Muscle of leg (tissue), 11 donors: ENCODE measurements around the gene TRAPPC6A. TPM values are rescaled to one million over a fixed set of nuclear protein-coding genes. Genes with fewer than 3 reads are reported as not detected.

Source experiments
- DNase-seq: peaks from one replicate; pipeline ENCODE4 v3.0.0; 2013
- H3K27ac ChIP-seq: one replicate; pipeline ENCODE4 v1.5.1; 2013; ENCODE audit warnings: mild to moderate bottlenecking, low read length, control low read depth
- H3K27me3 ChIP-seq: one replicate; pipeline ENCODE4 v1.6.1; 2013; ENCODE audit warnings: low read length; ENCODE audit not compliant: control insufficient read depth, insufficient read depth
- H3K36me3 ChIP-seq: one replicate; pipeline ENCODE4 v1.6.1; 2013; ENCODE audit warnings: low read length; ENCODE audit not compliant: control insufficient read depth, insufficient read depth
- H3K4me1 ChIP-seq: one replicate; pipeline ENCODE4 v1.6.1; 2013; ENCODE audit warnings: low read length; ENCODE audit not compliant: control insufficient read depth, insufficient read depth
- H3K4me3 ChIP-seq: one replicate; pipeline ENCODE4 v1.5.1; 2013; ENCODE audit warnings: low read length, control low read depth
- H3K9me3 ChIP-seq: replicated peaks from 2 replicates; pipeline ENCODE4 v1.6.1; 2013; ENCODE audit warnings: low read depth, low read length; ENCODE audit not compliant: control insufficient read depth
- WGBS: methylation state at CpG from one replicate; pipeline ENCODE4 v1.1.5; 2013; ENCODE audit warnings: missing lambda C conversion rate; ENCODE audit not compliant: insufficient coverage; 5-methylcytosine and 5-hydroxymethylcytosine counted together
- polyA plus RNA-seq, 8 donors: library from polyadenylated mRNA; unstranded; fragments of 120-200 nt; gene quantifications; one replicate each; pipeline versions ENCODE4 v1.2.1 to v1.2.3, GENCODE V29; 2013; ENCODE audit warnings: inconsistent platforms in 1 of 8, low replicate concordance in 1 of 8; ENCODE audit not compliant: insufficient read length in 8 of 8, insufficient read depth in 1 of 8
- total RNA-seq: library from RNA; stranded (reverse); fragments of 120-200 nt; gene quantifications from one replicate; pipeline ENCODE4 v1.2.4, GENCODE V29; 2013

Gene TRAPPC6A
- total and polyA plus RNA-seq, 9 donors = 18.4 to 31.6 (median 25.1) TPM

- Histone ChIP-seq H3K27me3 (no peaks in the 10 kb centered on the region), H3K9me3 (no peaks in the 10 kb centered on the region), H3K27ac (no peak overlapping the region), H3K36me3 (peaks cover 7% of the 10 kb centered on the region), H3K4me3 (no peak overlapping the region), H3K4me1 (peaks cover 32% of the 10 kb centered on the region)
- DNase-seq = no peak
- WGBS = 91% methylated on average over 5 of the region's 8 CpGs
Observed at GRCh38 chr19:45133661-45134060, 44.4 kb downstream of the TRAPPC6A start.

GRCh38 chr19:45130888-45131615, 47.0 kb downstream of the TRAPPC6A start:
- no peak for DNase-seq
- H3K27me3 ChIP-seq = no peaks in the 10 kb centered on the region
- no peak overlapping the region for H3K27ac ChIP-seq
- peaks cover 7% of the 10 kb centered on the region for H3K4me1 ChIP-seq
- H3K9me3 ChIP-seq = no peaks in the 10 kb centered on the region
- WGBS = 52% methylated on average over 11 of the region's 13 CpGs
- no peak overlapping the region for H3K4me3 ChIP-seq
- H3K36me3 ChIP-seq = peaks cover 7% of the 10 kb centered on the region

GRCh38 chr19:45130236-45130635, 47.8 kb downstream of the TRAPPC6A start:
- Histone ChIP-seq H3K36me3 (peaks cover 6% of the 10 kb centered on the region), H3K27me3 (no peaks in the 10 kb centered on the region), H3K4me1 (peaks cover 4% of the 10 kb centered on the region), H3K27ac (no peak overlapping the region), H3K9me3 (no peaks in the 10 kb centered on the region), H3K4me3 (no peak overlapping the region)
- no peak for DNase-seq
- WGBS = 83% methylated on average over 13 of the region's 13 CpGs

- H3K27ac ChIP-seq = no peak overlapping the region
- WGBS = 90% methylated on average over 5 of the region's 5 CpGs
- no peak for DNase-seq
- peaks cover 6% of the 10 kb centered on the region for H3K4me1 ChIP-seq
- no peak overlapping the region for H3K4me3 ChIP-seq
- H3K36me3 ChIP-seq = peaks cover 4% of the 10 kb centered on the region
- H3K9me3 ChIP-seq = no peaks in the 10 kb centered on the region
- no peaks in the 10 kb centered on the region for H3K27me3 ChIP-seq
Observed at GRCh38 chr19:45128806-45129205, 49.2 kb downstream of the TRAPPC6A start.

- Histone ChIP-seq H3K9me3 (no peaks in the 10 kb centered on the region), H3K4me1 (peaks cover 12% of the 10 kb centered on the region), H3K4me3 (no peak overlapping the region), H3K27me3 (no peaks in the 10 kb centered on the region), H3K36me3 (peaks cover 4% of the 10 kb centered on the region), H3K27ac (no peak overlapping the region)
- DNase-seq = no peak
- 100% methylated on average over 4 of the region's 5 CpGs for WGBS
Observed at GRCh38 chr19:45128146-45128545, 49.9 kb downstream of the TRAPPC6A start.

- no peaks in the 10 kb centered on the region for H3K27me3 ChIP-seq
- 88% methylated on average over 3 of the region's 7 CpGs for WGBS
- no peak overlapping the region for H3K27ac ChIP-seq
- DNase-seq = no peak
- no peak overlapping the region for H3K4me3 ChIP-seq
- H3K36me3 ChIP-seq = no peaks in the 10 kb centered on the region
- H3K9me3 ChIP-seq = no peaks in the 10 kb centered on the region
- H3K4me1 ChIP-seq = peaks cover 19% of the 10 kb centered on the region
Observed at GRCh38 chr19:45126654-45127053, 51.4 kb downstream of the TRAPPC6A start.

- peak; percentile 35 for DNase-seq
- H3K27me3 ChIP-seq = no peaks in the 10 kb centered on the region
- WGBS = 56% methylated on average over 12 of the region's 12 CpGs
- no peak overlapping the region for H3K4me3 ChIP-seq
- H3K4me1 ChIP-seq = peaks cover 25% of the 10 kb centered on the region
- no peak overlapping the region for H3K27ac ChIP-seq
- no peaks in the 10 kb centered on the region for H3K9me3 ChIP-seq
- H3K36me3 ChIP-seq = no peaks in the 10 kb centered on the region
Observed at GRCh38 chr19:45125975-45126493, 52.0 kb downstream of the TRAPPC6A start.

- WGBS = 92% methylated on average over 3 of the region's 9 CpGs
- Histone ChIP-seq H3K36me3 (no peaks in the 10 kb centered on the region), H3K27me3 (no peaks in the 10 kb centered on the region), H3K4me1 (peaks cover 27% of the 10 kb centered on the region), H3K4me3 (no peak overlapping the region), H3K9me3 (no peaks in the 10 kb centered on the region), H3K27ac (no peak overlapping the region)
- no peak for DNase-seq
Observed at GRCh38 chr19:45125360-45125759, 52.7 kb downstream of the TRAPPC6A start.

GRCh38 chr19:45124021-45124420, 54.0 kb downstream of the TRAPPC6A start:
- 84% methylated on average over 3 of the region's 6 CpGs for WGBS
- no peaks in the 10 kb centered on the region for H3K27me3 ChIP-seq
- H3K36me3 ChIP-seq = no peaks in the 10 kb centered on the region
- no peak overlapping the region for H3K4me3 ChIP-seq
- H3K4me1 ChIP-seq = peaks cover 33% of the 10 kb centered on the region
- H3K9me3 ChIP-seq = no peaks in the 10 kb centered on the region
- no peak for DNase-seq
- H3K27ac ChIP-seq = no peak overlapping the region

- Histone ChIP-seq H3K9me3 (no peaks in the 10 kb centered on the region), H3K27ac (no peak overlapping the region), H3K36me3 (no peaks in the 10 kb centered on the region), H3K4me3 (no peak overlapping the region), H3K27me3 (no peaks in the 10 kb centered on the region), H3K4me1 (peaks cover 39% of the 10 kb centered on the region)
- DNase-seq = peak; percentile 32
- WGBS = 33% methylated on average over 8 of the region's 9 CpGs
Observed at GRCh38 chr19:45123440-45123850, 54.6 kb downstream of the TRAPPC6A start.
